ENCODE data around the gene ATP6V0E1.

DNA sequence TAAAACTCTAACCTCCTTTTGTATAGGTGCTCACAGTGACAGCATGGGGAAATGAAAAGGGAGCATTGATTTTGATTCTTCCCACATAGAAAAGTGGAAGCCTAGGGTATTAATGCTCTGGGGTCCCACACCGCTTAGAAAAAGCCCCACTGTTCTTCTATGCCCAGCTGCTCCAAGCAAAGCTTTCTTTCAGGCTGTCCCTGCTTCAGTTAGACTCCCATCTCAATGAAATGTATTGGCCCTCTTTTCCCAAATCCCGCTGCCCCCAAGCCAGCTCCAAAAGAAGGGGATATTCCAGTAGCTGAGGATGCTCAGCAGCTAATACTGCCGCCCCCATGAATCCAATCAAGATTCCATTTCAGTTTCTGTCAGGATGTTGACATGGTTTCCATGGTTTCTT is 55.6 kb downstream of the ATP6V0E1 start:
- TF ChIP-seq CTCF (IDR thresholded peaks at IDR 0.05) (no peak), POLR2A (IDR thresholded peaks at IDR 0.05) (no peak)

Measured in body of pancreas (tissue), 4 donors.